ENCODE measurements around the gene PDLIM7. TPM values are rescaled to one million over a fixed set of nuclear protein-coding genes. Genes with fewer than 3 reads are reported as not detected.
A peak's percentile ranks its signal among the peaks of the same experiment; 100 is the strongest.

Gene PDLIM7
- polyA plus RNA-seq, 6 donors from 2014 or later: 1.5 to 6.0 (median 3.9) TPM

GRCh38 chr5:177477701-177478477, 19.5 kb downstream of the PDLIM7 start:
- Mint-ChIP-seq H3K4me3 (no peak overlapping the region), H3K36me3 (no peaks in the 10 kb centered on the region), H3K9me3 (no peaks in the 10 kb centered on the region), H3K27ac (peak overlapping the region in 3 of 6 donors; percentile 53 to 87 (median 82)), H3K27me3 (peaks cover 0 to 10% (median 10%) of the 10 kb centered on the region in 3 donors), H3K4me1 (peaks cover 42 to 43% (median 42%) of the 10 kb centered on the region in 3 donors)
- DNase-seq (no peak), ATAC-seq (ENCODE audit: low read depth in 2 of 2) (no peak)

DNA sequence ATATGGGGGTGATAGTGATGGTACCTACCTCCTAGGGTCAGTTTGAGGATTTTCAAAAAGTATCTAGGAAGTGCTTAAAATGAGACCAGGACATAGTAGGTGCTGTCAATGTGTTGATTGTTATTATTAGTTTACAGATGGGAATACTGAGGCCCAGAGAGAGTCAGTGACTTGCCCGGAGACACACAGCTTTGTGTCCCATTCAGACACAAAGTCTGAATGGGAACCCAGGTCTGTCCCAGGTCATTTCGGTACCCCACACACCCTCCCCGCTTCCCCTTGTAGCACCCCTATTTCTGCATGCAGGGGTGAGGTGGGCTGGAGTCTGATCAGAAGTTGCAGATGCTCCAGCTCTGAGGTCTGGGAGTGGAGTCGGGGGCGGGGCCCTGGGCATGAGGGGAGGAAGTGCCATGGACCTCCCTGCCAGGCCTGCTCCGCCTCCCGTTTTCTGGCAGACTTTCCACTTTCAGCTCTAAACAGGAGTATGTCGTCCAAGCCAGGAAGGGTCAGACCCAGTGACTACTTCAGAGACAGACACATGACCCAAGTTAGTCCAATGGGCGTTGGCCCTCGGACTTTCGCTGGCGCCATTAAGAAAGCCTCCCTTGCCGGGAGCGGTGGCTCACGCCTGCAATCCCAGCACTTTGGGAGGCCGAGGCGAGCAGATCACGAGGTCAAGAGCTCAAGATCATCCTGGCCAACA, 20.7 kb downstream of the PDLIM7 start:
- H3K36me3 Mint-ChIP-seq: no peaks in the 10 kb centered on the region
- peaks cover 42 to 50% (median 42%) of the 10 kb centered on the region in 3 donors for H3K4me1 Mint-ChIP-seq
- no peak for ATAC-seq (ENCODE audit: low read depth in 2 of 2)
- peak overlapping the region in 1 of 8 donors; percentile 43 for H3K4me3 Mint-ChIP-seq
- DNase-seq: no peak
- peak overlapping the region in 2 of 6 donors; percentile 16 to 77 for H3K27ac Mint-ChIP-seq
- no peaks in the 10 kb centered on the region for H3K9me3 Mint-ChIP-seq
- peaks cover 0 to 10% (median 10%) of the 10 kb centered on the region in 3 donors for H3K27me3 Mint-ChIP-seq

DNA sequence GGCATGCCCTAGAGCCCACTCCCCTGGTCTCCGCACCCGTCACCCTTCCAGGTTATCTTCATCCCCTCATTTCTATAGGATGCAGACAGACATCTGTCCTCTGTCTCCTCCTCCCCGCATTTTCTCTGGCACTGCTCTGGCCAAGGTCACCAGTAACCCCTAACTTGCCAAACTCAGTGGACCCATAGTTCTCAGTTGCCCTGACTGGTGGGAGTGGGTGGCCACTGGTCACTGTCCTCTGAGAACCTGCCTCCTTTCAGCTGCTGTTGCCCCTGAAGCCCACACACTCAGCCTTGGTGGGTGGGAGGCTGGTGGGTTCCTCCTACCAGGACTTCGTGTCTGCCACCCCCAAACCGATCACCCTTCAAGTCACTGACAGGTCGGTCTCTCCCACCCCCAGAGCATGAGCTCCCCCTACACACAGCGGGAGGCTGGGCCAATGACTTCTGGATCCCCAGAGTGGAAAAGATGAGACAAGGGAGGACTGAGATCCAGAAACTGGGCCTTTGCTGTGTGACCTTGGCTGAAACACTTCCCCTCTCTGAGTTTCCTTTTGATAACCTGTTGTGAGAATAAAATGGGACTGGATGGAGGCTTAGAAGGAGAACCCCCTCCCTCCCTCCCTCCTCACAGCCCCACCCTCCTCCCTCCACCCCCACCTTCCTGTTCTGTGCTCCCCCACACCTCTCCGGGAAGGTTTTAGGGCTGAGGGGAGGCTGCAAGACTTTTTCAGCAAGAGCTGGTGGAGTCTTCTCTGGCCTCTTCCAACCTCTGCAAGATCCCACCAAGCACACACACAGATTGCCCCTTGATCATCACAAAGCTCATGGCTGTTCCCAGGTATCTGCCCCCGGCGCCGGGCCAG, 21.6 kb downstream of the PDLIM7 start:
- no peaks in the 10 kb centered on the region for H3K36me3 Mint-ChIP-seq
- no peak for ATAC-seq (ENCODE audit: low read depth in 2 of 2)

DNA sequence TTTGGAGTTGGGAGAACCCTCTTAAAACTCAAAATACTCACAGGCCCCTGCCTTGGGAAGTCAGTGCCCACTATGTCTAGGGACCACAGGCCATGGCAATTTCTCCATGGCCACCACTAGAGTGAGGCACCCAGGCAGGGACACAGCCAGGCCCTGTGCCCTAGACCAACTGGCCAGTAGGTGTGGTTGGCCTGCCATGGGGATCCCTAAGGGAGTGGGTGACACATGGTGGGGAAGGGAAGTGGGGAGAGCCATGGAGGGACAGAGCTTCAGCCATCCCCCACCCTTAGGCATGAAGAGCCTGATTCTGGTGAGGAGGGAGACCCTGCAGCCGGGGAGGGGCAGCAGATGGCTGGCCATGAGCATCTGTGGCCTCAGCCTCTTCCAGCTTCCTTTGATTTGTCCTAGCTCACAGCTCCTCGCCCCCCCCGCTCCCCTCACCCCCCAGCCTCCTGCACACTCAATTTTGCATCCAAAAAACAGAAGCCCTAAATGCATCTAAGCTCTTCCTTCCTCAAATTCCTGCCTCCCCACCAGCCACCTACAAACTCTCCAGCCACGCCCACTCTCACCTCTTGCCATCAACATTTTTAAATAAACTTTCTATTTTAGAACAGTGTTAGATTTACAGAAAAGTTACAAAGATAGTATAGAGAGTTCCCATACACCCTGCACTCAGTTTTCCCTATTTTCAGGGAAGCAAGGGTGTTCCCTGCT, 22.4 kb downstream of the PDLIM7 start:
- no peak for DNase-seq
- H3K9me3 Mint-ChIP-seq: no peaks in the 10 kb centered on the region
- ATAC-seq (ENCODE audit: low read depth in 2 of 2): no peak
- peak overlapping the region in 7 of 8 donors; percentile 55 to 92 (median 83) for H3K4me3 Mint-ChIP-seq
- peaks cover 36 to 49% (median 41%) of the 10 kb centered on the region in 3 donors for H3K4me1 Mint-ChIP-seq
- H3K36me3 Mint-ChIP-seq: no peaks in the 10 kb centered on the region
- peaks cover 0 to 17% (median 16%) of the 10 kb centered on the region in 3 donors for H3K27me3 Mint-ChIP-seq
- H3K27ac Mint-ChIP-seq: peak overlapping the region in 3 of 6 donors; percentile 23 to 53 (median 47)

More for the DNA sequence above, 21.6 kb downstream of the PDLIM7 start:
- no peak for DNase-seq
- no peaks in the 10 kb centered on the region for H3K9me3 Mint-ChIP-seq
- peak overlapping the region in 2 of 6 donors; percentile 57 to 77 for H3K27ac Mint-ChIP-seq
- H3K4me3 Mint-ChIP-seq: peak overlapping the region in 5 of 8 donors; percentile 6 to 83 (median 55)
- H3K4me1 Mint-ChIP-seq: peaks cover 42 to 50% (median 42%) of the 10 kb centered on the region in 3 donors
- peaks cover 0 to 10% (median 10%) of the 10 kb centered on the region in 3 donors for H3K27me3 Mint-ChIP-seq

DNA sequence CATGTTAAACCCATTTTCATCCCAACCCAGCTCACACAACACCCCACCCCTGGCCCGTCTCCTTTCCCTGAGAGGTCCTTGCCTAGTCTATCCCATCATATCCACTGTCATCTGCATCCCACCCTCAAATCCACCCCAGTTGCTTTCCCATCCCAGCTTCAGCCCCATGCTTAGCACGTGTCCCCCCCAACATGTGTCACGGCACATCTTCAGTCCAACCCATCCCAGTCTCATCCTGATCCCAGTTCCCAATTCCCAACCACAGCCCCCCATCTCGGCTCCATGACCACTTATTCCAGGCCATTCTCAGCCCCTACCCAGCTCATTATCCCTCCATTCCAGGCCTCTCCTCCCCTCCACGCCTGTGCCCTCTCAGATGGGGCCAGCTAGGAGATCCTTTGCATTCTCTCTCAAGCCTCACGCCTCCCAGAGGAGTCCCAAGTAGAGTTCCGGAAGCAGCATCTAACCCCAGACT, 23.4 kb downstream of the PDLIM7 start:
- peak overlapping the region in 3 of 6 donors; percentile 65 to 90 (median 81) for H3K27ac Mint-ChIP-seq
- H3K27me3 Mint-ChIP-seq: peaks cover 0 to 24% (median 16%) of the 10 kb centered on the region in 3 donors
- H3K4me3 Mint-ChIP-seq: peak overlapping the region; percentile 80 to 93 (median 84)
- H3K4me1 Mint-ChIP-seq: peaks cover 26 to 40% (median 31%) of the 10 kb centered on the region in 3 donors
- H3K9me3 Mint-ChIP-seq: no peaks in the 10 kb centered on the region
- DNase-seq (no peak), ATAC-seq (ENCODE audit: low read depth in 2 of 2) (no peak)
- H3K36me3 Mint-ChIP-seq: no peaks in the 10 kb centered on the region

DNA sequence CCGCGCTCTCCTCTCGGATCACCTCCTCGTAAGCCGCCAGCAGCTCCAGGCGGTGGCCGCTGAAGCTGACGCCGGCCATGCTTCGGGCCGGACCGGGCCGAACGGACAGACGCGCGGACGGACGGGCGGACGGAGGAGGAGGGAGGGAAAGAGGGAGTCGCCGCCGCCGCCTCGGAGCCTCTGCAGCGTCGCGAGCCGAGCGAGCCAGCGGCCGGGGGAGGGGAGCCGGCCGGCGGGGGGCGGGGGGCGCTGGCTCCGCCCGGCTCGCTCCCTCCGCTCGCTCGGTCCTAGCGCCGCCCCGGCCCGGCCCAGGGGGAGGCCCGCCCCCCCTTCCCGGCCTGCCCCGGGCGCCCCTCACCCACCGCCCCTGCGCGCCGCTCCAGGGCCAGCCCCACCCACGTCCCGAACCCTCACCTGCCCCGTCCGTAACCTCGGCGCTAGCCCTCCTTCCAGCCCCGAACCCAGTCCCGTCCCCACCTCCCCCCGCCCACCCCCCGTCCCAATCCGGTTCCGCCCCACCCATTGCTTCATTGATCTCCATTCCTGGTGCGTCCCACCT, 23.9 kb downstream of the PDLIM7 start, which contains the start of gene DBN1:
TSS of gene DBN1 (minus strand) at position 192 of the 559 bp plus-strand sequence. CDS start at position 79, 113 bp downstream.
- no peak for DNase-seq
- peak within 1 kb of the TSS in 3 of 6 donors; percentile 65 to 90 (median 81) for H3K27ac Mint-ChIP-seq
- peaks cover 21 to 35% (median 29%) of the 10 kb centered on the region in 3 donors for H3K4me1 Mint-ChIP-seq
- no peaks in the 10 kb centered on the region for H3K36me3 Mint-ChIP-seq
- H3K4me3 Mint-ChIP-seq: peak within 1 kb of the TSS; percentile 80 to 93 (median 86)
- H3K27me3 Mint-ChIP-seq: peaks cover 0 to 24% (median 16%) of the 10 kb centered on the region in 3 donors
- ATAC-seq (ENCODE audit: low read depth in 2 of 2): peak; percentile 43
- H3K9me3 Mint-ChIP-seq: no peaks in the 10 kb centered on the region

DNA sequence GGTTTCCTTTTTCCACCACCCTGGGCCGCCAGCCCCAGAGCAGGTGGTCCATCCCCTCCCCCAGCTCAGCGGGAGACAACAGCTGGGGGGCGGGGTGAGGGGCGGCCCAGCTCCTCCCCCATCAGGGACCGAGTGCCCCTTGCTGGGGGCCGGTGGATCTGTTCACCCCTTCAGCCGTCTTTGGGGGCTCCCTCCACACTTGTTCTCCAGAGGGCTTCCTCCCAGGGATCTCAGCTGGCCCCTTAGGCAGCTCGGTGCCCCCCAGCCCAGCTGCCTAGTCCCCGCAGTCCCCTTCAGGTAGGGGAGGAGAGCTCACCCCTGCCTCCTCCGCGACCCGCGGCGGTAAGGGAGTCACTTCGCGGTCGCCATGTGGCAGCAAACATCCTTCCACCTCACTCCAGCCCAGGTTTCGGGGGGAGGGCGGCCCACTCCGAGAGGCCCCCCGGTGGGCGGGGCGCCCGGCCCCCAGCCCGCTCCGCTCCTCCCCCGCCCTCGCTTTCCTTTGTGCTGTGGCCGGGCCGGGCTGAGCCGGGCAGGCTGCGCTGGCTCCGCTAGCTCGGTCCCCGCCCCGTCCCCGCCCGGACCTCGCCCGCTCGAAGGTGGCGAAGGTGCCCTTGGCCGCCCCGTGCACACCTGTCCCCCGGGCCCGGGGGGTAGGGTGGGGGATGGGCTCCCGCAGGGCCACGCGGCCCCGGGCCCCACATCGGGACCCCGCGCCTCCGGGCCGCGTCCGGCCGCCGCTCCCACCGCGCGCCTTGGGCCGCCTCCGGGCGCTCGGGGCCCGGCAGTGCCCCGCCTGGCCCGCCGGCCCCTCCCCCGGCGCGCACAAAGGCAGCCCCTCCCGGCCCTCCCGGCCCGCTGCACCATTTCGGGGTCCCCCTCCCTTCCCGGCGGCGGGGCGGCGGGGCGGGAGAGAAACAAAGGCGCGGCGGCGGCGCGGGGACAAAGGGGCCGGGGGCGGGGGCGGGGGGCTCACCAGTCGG, 24.7 kb downstream of the PDLIM7 start:
- no peaks in the 10 kb centered on the region for H3K9me3 Mint-ChIP-seq
- peak overlapping the region; percentile 18 to 90 (median 82) for H3K4me3 Mint-ChIP-seq
- no peak overlapping the region for H3K27ac Mint-ChIP-seq
- H3K4me1 Mint-ChIP-seq: peaks cover 16 to 28% (median 23%) of the 10 kb centered on the region in 3 donors
- DNase-seq (peak; percentile 45), ATAC-seq (ENCODE audit: low read depth in 2 of 2) (peak; percentile 60 to 70)
- peaks cover 0 to 24% (median 16%) of the 10 kb centered on the region in 3 donors for H3K27me3 Mint-ChIP-seq
- H3K36me3 Mint-ChIP-seq: no peaks in the 10 kb centered on the region

- ATAC-seq (ENCODE audit: low read depth in 2 of 2): no peak
- Mint-ChIP-seq H3K27ac (no peak overlapping the region), H3K4me3 (peak overlapping the region; percentile 12 to 88 (median 68)), H3K9me3 (no peaks in the 10 kb centered on the region), H3K36me3 (no peaks in the 10 kb centered on the region), H3K4me1 (peaks cover 16 to 28% (median 23%) of the 10 kb centered on the region in 3 donors), H3K27me3 (peaks cover 0 to 24% (median 16%) of the 10 kb centered on the region in 3 donors)
- DNase-seq: no peak
Observed at GRCh38 chr5:177471610-177472356, 25.6 kb downstream of the PDLIM7 start.

- H3K9me3 Mint-ChIP-seq: no peaks in the 10 kb centered on the region
- peaks cover 12 to 28% (median 19%) of the 10 kb centered on the region in 3 donors for H3K4me1 Mint-ChIP-seq
- DNase-seq (no peak), ATAC-seq (ENCODE audit: low read depth in 2 of 2) (no peak)
- H3K27me3 Mint-ChIP-seq: peaks cover 0 to 24% (median 16%) of the 10 kb centered on the region in 3 donors
- peak overlapping the region in 5 of 8 donors; percentile 25 to 67 (median 53) for H3K4me3 Mint-ChIP-seq
- peak overlapping the region in 1 of 6 donors; percentile 27 for H3K27ac Mint-ChIP-seq
- no peaks in the 10 kb centered on the region for H3K36me3 Mint-ChIP-seq
Observed at GRCh38 chr5:177470759-177471536, 26.5 kb downstream of the PDLIM7 start.
